K562 (cell line): ENCODE measurements around the gene FBXO27. TPM values are rescaled to one million over a fixed set of nuclear protein-coding genes. Genes with fewer than 3 reads are reported as not detected.

Experiments
- CC2D1A ChIP-seq: fragments of 450-650 bp; IDR thresholded peaks from 2 replicates; pipeline ENCODE4 v1.6.1; 2017; ENCODE audit warnings: mild to moderate bottlenecking
- CHD7 ChIP-seq: fragments of 200-600 bp; sonication (generic); IDR thresholded peaks from one replicate; pipeline ENCODE4 v1.6.1; 2012; ENCODE audit warnings: mild to moderate bottlenecking, low read depth, low read length, inconsistent platforms
- DEAF1 ChIP-seq: fragments of 450-650 bp; formaldehyde crosslinking; IDR thresholded peaks from 2 replicates; pipeline ENCODE4 v1.4.0; 2020; ENCODE audit warnings: mild to moderate bottlenecking, moderate library complexity
- polyA plus RNA-seq, 8 experiments: library from polyadenylated mRNA; depleted of rRNA in 4 of 8; stranded (reverse) in 5 of 8; unstranded in 3 of 8; fragments of >200 nt; fragmentation: Nextera tagmentation in 2 of 8; fragmentation: Illumina TruSeq in 1 of 8; extraction: Ambion mirVana in 2 of 8; extraction: Trizol in 1 of 8; gene quantifications; 2 replicates each; pipeline versions ENCODE4 v1.2.1 to v1.2.3, GENCODE V29; 2011 to 2014; ENCODE audit warnings: inconsistent platforms in 1 of 8, missing spikeins in 1 of 8
- total RNA-seq, 7 experiments: library from RNA; depleted of rRNA in 6 of 7; stranded (reverse); fragments of >200 nt in 6 of 7; fragmentation: Illumina TruSeq in 2 of 7; extraction: Trizol in 2 of 7; gene quantifications; 2 replicates each; pipeline versions ENCODE4 v1.2.1 to v1.2.3, GENCODE V29; 2011 to 2021; ENCODE audit warnings: low replicate concordance in 1 of 7
- TF ChIP-seq, protein P1 (sequence below), 2 experiments: fragments of 450-650 bp; formaldehyde crosslinking in 1 of 2; IDR thresholded peaks; 2 replicates each; pipeline versions ENCODE4 v1.4.0 to v1.6.1; 2014 to 2020; ENCODE audit warnings: mild to moderate bottlenecking in 2 of 2, borderline replicate concordance in 1 of 2, low read depth in 1 of 2

FBXO27 gene
- total and polyA plus RNA-seq, 9 of the 15 experiments (the other 6 are each of a cell fraction or from before 2014, with no cell fraction given), result 1.8 to 11.0 (median 6.3) TPM

DNA sequence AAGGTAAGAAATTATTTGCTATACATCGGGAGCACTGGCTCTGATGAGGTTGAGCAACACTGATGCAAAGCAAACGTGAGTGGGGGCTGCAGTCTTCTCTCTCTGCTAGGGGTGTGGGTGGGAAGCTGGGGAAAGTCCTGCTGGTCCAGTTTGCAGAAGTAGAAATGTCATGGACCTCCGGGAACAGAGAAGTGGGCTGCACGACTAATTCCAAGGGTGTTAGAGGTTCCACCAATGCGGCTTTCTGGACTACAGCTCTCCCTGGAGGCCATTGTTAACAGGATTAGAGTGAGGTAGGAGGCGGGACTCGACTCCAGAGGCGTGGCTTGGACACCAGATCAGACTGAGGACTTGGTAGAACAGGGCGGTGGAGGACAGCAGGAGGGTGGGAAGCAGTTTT is 5.7 kb upstream of the FBXO27 start (continued):
- TF ChIP-seq, protein P1, sequence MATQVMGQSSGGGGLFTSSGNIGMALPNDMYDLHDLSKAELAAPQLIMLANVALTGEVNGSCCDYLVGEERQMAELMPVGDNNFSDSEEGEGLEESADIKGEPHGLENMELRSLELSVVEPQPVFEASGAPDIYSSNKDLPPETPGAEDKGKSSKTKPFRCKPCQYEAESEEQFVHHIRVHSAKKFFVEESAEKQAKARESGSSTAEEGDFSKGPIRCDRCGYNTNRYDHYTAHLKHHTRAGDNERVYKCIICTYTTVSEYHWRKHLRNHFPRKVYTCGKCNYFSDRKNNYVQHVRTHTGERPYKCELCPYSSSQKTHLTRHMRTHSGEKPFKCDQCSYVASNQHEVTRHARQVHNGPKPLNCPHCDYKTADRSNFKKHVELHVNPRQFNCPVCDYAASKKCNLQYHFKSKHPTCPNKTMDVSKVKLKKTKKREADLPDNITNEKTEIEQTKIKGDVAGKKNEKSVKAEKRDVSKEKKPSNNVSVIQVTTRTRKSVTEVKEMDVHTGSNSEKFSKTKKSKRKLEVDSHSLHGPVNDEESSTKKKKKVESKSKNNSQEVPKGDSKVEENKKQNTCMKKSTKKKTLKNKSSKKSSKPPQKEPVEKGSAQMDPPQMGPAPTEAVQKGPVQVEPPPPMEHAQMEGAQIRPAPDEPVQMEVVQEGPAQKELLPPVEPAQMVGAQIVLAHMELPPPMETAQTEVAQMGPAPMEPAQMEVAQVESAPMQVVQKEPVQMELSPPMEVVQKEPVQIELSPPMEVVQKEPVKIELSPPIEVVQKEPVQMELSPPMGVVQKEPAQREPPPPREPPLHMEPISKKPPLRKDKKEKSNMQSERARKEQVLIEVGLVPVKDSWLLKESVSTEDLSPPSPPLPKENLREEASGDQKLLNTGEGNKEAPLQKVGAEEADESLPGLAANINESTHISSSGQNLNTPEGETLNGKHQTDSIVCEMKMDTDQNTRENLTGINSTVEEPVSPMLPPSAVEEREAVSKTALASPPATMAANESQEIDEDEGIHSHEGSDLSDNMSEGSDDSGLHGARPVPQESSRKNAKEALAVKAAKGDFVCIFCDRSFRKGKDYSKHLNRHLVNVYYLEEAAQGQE (IDR thresholded peaks at IDR 0.05; ENCODE audit: borderline replicate concordance), result peak; percentile 80; the same call in 1 of the 2 replicates
- TF ChIP-seq, protein P1 (CRISPR knock-in tag; IDR thresholded peaks at IDR 0.05; ENCODE audit: low read depth), result no peak
- TF ChIP-seq DEAF1 (CRISPR knock-in tag) (peak; percentile 20; the same call in 1 of the 2 replicates), CHD7 (no peak), CC2D1A (peak; percentile 61; the same call in 1 of the 2 replicates)
